Measurements from ENCODE around the gene HLF.

Gene HLF

GRCh38 chr17:55275894-55276804, 11.4 kb downstream of the HLF start:
- no peak for DNase-seq

DNA sequence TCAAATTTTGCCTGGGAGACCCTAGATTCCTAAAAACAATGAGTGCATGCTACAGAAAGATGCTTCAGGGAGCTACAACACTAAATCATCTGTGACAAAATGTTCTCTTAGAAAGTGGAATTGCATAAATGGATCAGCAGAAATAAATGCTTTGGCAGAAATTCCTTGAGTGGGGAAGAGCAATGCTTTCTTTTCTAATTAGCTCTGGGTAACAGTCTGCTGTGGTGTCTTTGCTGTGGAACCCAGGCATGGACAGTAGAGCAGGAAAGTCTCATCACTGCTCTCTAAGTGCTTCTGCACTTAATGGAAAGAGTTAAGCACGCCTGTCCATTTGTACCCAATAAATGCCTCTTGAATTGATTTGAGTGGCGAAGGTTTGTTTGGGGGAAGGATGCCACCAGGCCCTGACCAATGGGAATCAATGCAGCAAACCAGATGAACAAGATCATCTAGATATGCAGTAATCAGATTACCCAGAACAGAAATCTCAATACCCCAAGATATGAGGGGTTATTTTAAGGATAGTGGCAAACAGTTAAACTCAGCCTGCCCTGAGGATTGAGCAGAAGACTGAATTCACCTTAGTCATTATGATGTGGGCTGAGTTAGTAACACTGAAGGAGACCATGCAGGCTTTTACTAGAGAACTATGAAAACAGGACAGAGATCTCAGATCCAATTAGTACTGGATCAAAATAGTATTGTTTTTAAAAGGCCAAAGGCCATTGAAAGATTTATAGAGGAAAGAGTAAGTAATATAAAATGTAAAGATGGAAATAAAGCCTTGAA, 13.6 kb downstream of the HLF start:
- DNase-seq = no peak

DNA sequence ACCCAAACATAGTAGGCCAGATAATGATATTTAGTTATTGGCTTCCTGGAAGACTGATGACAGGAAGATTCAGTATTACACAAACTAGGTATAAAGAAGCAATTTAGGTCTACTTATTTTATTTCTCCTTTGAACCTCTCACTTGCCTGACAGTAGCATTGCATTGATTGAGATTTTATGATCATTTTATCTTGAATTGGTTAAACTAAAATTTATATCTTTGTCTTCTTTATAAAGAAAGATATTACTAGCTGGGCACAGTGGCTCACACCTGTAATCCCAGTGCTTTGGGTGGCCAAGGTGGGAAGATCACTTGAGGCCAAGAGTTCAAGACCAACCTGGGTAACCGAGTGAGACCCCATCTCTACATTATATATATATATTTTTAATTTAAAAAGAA, 14.4 kb downstream of the HLF start:
- DNase-seq = no peak

DNA sequence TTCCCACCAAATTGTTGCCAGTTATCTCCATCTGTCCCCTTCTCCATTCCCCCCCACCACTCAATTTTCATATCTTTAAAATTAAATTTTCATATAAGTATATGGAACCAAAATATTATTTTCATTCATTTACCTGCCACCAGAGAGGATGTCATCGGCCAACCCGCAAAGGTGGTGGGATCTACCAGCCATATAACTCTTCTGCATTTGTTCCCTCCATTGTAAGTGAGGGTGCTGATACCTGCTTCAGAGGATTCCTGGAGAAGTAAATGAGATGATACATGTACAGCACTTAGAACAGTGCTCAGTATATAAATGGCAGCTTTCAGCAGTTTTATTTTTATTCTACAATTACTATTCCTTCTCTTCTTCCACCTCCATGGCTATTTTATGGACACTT, 15.0 kb downstream of the HLF start:
- DNase-seq = no peak

GRCh38 chr17:55280212-55280611, 15.5 kb downstream of the HLF start:
- DNase-seq = no peak

DNA sequence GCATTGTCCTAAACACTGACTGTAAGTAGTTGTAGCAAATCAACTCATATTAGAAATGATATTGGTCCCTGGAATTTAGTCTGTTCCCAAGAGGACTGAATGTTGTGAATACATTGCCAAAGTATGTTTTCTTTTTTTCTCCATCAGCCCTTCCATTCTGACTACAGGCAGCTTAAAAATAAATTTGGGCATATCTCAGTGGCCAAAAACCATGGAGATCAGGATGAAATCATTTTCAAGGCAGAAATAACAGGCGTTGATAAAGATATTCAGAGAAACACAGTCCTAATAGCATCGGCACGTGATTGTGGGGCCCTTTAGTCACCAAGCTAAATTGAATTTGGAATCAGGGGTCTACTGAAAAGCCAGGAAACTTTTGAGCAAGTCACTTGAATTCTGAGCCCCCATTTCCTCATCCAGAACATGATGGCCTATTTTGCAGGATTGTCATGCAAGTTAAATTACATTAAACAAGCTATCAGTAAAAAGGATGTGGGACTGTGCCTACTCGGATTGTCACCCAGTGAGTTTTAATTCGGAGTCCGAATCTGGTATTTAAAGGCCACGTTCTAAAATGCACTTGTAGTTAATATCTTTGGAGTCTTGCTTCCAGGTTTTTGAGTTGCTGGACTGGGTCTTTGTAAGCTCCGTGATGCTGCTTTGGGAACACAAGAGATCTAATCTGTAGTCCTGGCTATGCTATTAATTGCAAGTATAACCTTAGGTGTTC, 17.1 kb downstream of the HLF start:
- DNase-seq = no peak

DNA sequence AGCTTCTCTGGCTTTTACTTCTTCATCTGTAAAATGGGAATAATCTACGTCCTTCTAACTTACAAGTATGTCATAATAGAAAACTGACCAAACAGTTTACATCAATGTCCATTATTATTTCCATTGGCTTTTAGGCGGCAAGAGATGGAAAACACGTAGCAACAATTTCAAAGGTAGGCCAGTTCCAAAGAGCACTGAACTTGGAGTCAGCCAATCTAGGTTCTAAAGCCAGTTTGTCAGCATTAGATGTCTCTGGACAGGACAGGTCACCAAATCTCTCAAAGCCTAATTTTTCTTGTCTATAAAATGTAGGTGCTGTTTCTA, 17.6 kb downstream of the HLF start:
- no peak for DNase-seq

- no peak for DNase-seq
Measured at GRCh38 chr17:55282741-55283140, 18.0 kb downstream of the HLF start.

DNA sequence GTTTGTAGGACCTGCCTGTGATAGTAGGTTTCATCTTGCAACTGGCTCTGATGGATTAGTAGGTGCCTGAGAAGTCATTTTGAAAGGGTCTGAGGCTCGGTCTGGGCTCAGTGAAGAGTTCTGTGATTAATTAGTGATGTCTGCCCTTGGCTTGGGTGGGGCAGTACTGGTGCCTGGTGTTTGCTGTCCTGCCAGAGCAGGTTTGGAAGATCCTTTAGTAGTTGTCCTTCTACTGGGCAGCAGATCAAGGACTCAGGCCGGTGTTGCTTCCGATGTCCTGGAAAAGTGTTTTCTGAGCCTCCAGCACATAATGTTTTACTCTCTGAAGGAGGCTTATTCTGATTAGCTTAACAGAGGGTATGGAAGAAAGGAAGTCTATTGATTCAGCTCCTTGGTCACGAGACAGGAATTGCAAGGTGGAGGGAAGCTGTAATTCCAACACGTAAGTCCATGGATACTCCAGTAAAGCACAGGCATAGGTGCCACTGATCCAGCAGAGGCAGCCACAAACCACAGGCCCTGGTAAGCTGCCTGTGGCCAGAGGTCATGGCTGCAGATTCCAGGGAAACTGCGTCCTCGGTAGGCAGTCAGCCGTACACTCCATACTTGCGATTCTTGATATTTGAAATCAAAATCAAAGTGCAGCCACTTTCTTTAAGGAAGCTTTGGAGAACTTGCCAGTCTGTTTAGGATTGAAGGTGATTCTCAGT, 18.7 kb downstream of the HLF start:
- DNase-seq = no peak

- no peak for DNase-seq
Measured at GRCh38 chr17:55284001-55284884, 19.5 kb downstream of the HLF start.

- no peak for DNase-seq
Measured at GRCh38 chr17:55284944-55285339, 20.2 kb downstream of the HLF start.

GRCh38 chr17:55285340-55286301, 20.9 kb downstream of the HLF start:
- DNase-seq = no peak

- no peak for DNase-seq
Measured at GRCh38 chr17:55286681-55287589, 22.2 kb downstream of the HLF start.

DNA sequence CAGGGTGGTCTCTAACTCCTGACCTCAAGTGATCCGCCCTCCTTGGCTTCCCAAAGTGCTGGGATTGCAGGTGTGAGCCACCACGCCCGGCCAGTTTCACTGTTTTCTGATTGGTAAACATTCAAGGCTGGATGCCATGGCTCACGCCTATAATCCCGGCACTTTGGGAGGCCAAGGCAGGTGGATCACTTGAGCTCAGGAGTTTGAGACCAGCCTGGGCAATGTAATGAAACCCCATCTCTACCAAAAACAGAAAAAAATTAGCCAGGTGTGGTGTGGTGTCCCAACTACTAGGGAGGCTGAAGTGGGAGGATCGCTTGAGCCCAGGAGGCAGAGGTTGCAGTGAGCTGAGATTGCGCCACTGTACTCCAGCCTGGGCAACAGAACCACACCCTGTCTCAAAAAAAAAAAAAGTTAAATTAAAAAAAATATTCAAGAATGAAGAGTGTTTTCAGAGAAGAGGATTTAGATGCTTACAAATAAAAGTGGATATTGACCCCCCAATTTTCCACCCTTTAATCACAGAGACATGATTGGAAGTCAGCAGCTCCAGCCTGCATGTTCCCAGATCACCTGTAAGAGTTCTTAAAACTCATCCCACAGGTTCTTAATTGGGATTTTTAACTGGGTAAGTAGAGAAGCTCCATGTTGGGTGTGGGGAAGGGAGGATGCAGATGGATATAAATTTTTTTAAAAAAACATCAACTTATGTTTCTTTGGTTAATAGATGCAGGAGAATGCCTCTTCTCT, 23.8 kb downstream of the HLF start:
- no peak for DNase-seq

DNA sequence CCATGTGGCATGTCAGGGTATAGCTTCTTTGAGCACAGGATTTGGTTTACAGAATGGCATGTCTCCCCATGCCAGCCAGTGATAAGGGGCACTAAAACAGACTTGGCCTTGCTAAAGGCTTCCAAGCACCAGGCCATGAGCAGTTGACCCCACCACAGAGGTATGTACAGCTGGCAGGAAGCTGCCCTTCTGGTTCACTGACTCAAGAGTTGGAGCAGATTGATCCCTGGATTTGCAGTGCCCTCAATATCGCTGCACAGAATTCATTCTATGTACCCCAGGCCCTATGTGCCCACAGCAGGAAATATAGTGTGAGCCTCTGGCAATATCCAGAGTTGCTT, 24.3 kb downstream of the HLF start:
- DNase-seq = no peak

DNA sequence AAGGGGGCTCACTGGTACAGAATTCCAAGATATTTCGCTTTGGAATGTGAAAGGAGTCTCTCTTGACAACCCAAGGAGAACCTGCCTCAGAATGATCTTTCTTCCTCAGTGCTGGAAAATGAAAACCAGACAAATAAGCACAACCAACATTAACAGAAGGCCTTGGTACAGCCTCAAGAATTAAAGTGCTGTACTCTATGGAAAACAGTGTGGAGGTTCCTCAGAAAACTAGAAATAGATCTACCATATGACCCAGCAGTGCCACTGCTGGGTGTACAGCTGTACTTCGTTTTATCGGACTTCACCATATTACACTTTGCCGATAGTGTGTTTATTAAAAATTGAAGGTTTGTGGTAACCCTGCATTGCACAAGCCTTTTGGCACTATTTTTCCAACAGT, 25.2 kb downstream of the HLF start:
- no peak for DNase-seq

- no peak for DNase-seq
Measured at GRCh38 chr17:55290492-55291113, 25.8 kb downstream of the HLF start.

DNA sequence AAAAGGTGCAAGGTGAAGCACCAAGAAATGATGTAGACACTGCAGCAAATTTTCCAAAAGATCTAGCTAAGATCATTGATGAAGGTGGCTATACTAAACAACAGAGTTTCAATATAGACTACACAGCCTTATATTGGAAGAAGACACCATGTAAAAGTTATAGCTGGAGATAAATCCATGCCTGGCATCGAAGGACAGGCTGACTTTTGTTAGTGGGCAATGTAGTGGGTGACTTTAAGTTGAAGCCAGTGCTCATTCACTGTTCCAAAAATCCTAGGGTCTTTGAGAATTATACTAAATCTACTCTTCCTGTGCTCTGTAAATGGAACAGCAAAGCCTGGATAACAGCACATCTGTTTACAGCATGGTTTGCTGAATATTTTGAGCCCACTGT, 26.4 kb downstream of the HLF start:
- DNase-seq = no peak

All from T-helper 9 cell (primary cell).